HCT116 (cell line): ENCODE results near the gene KCNN4. TPM values are rescaled to one million over a fixed set of nuclear protein-coding genes. Genes with fewer than 3 reads are reported as not detected.

Experiments used
- ATAC-seq: fragments of 200-7000 bp; cut with Tn5 transposase; 2 replicates; pipeline ENCODE4 v1.9.1; 2020; ENCODE audit warnings: mild to moderate bottlenecking, moderate library complexity
- BruUV-seq: library from RNA; stranded (reverse); fragments of 400-500 nt; replicated peaks from 2 replicates; lab custom pipeline; 2021; lab: Mats Ljungman, UMichigan
- CTCF ChIA-PET: fragments of 300-600 bp; sonication (Branson Sonifier 250); formaldehyde crosslinking; loops from one replicate; lab custom pipeline; 2021; ENCODE audit warnings: antibody characterized with exemption; lab: Charles Lee
- POLR2A ChIA-PET: fragments of 300-600, 350-600 bp; sonication (Branson Sonifier 250); formaldehyde crosslinking; loops from one replicate; lab custom pipeline; 2021; ENCODE audit warnings: antibody characterized with exemption; lab: Charles Lee
- RAD21 ChIA-PET, 2 experiments: fragments of 300-600 bp; sonication (Branson Sonifier 250); formaldehyde crosslinking; loops; one replicate each; lab custom pipeline; 2023; ENCODE audit warnings: low total read pairs in 2 of 2; ENCODE audit not compliant: uncharacterized antibody in 2 of 2, unreplicated experiment in 2 of 2, low non-redundant PET in 1 of 2; lab: Charles Lee
- DNase-seq: peaks from one replicate; pipeline ENCODE4 v3.0.0-alpha.2; 2010; ENCODE audit warnings: low read depth, low spot score
- H2AFZ ChIP-seq: fragments of 200-600 bp; shearing (Covaris generic), sonication (generic); 2 replicates; pipeline ENCODE4 v1.6.1; 2017; ENCODE audit warnings: low read depth, mixed run types, mixed read lengths, antibody characterized with exemption, low read length; ENCODE audit not compliant: poor library complexity, severe bottlenecking
- H3K27ac ChIP-seq: 2 replicates; pipeline ENCODE4 v1.5.1; 2012; ENCODE audit warnings: low read depth, low read length
- H3K27me3 ChIP-seq: fragments of 200-600 bp; sonication (generic); 2 replicates; pipeline ENCODE4 v1.6.1; 2016; ENCODE audit warnings: mixed run types, low read length, mixed read lengths; ENCODE audit not compliant: insufficient read depth
- H3K36me3 ChIP-seq, 2 experiments: fragments of 200-500 bp in 1 of 2; fragments of 200-600 bp in 1 of 2; sonication (Bioruptor generic) in 1 of 2; sonication (generic) in 1 of 2; 2 replicates each; pipeline versions ENCODE4 v1.5.1 to v1.6.1; 2014 to 2016; ENCODE audit warnings: low read length in 2 of 2, inconsistent platforms in 1 of 2, mixed read lengths in 1 of 2, mixed run types in 1 of 2; ENCODE audit not compliant: insufficient read depth in 2 of 2, control insufficient read depth in 1 of 2
- H3K4me1 ChIP-seq, 2 experiments: fragments of 200-600 bp in 1 of 2; sonication (generic) in 1 of 2; 2 replicates each; pipeline versions ENCODE4 v1.5.1 to v1.6.1; 2012 to 2017; ENCODE audit warnings: low read length in 2 of 2, inconsistent platforms in 1 of 2, mild to moderate bottlenecking in 1 of 2, mixed read lengths in 1 of 2, mixed run types in 1 of 2, moderate library complexity in 1 of 2; ENCODE audit not compliant: insufficient read depth in 2 of 2, control insufficient read depth in 1 of 2
- H3K4me2 ChIP-seq: fragments of 200-600 bp; sonication (generic); 2 replicates; pipeline ENCODE4 v1.6.1; 2017; ENCODE audit warnings: mixed run types, low read length, mixed read lengths
- H3K4me3 ChIP-seq, 2 experiments: fragments of 200-600 bp in 1 of 2; sonication (generic) in 1 of 2; replicated peaks in 1 of 2; 2 replicates each; pipeline ENCODE4 v1.5.1; 2011 to 2016; ENCODE audit warnings: low read length in 2 of 2, control low read depth in 1 of 2, low read depth in 1 of 2, mild to moderate bottlenecking in 1 of 2, mixed read lengths in 1 of 2, mixed run types in 1 of 2
- H3K79me2 ChIP-seq: fragments of 200-600 bp; sonication (generic); 2 replicates; pipeline ENCODE4 v1.6.1; 2017; ENCODE audit warnings: mild to moderate bottlenecking, mixed run types, low read length, moderate library complexity, mixed read lengths; ENCODE audit not compliant: insufficient read depth
- H3K9ac ChIP-seq: fragments of 200-600 bp; sonication (generic); 2 replicates; pipeline ENCODE4 v1.6.1; 2016; ENCODE audit warnings: low read length, mixed read lengths
- H3K9me2 ChIP-seq: fragments of 200-600 bp; sonication (generic), shearing (Covaris generic); 2 replicates; pipeline ENCODE4 v1.6.1; 2017; ENCODE audit warnings: mixed run types, mild to moderate bottlenecking, moderate library complexity; ENCODE audit not compliant: insufficient read depth
- H3K9me3 ChIP-seq, 2 experiments: fragments of 200-500 bp in 1 of 2; fragments of 200-600 bp in 1 of 2; sonication (Bioruptor generic) in 1 of 2; sonication (generic) in 1 of 2; 2 replicates each; pipeline ENCODE4 v1.6.1; 2014 to 2017; ENCODE audit warnings: low read length in 2 of 2, mixed read lengths in 2 of 2, inconsistent platforms in 1 of 2, low read depth in 1 of 2, mild to moderate bottlenecking in 1 of 2, mixed run types in 1 of 2, moderate library complexity in 1 of 2; ENCODE audit not compliant: control insufficient read depth in 1 of 2, insufficient read depth in 1 of 2
- H4K20me1 ChIP-seq: fragments of 200-600 bp; sonication (generic), shearing (Covaris generic); 2 replicates; pipeline ENCODE4 v1.6.1; 2017; ENCODE audit warnings: mixed run types, mild to moderate bottlenecking, moderate library complexity; ENCODE audit not compliant: insufficient read depth
- CBX3 ChIP-seq: IDR thresholded peaks from 2 replicates; pipeline ENCODE4 v1.6.1; 2012; ENCODE audit warnings: low read depth
- EGR1 ChIP-seq: IDR thresholded peaks from 2 replicates; pipeline ENCODE4 v1.6.1; 2012; ENCODE audit warnings: low read depth
- ELF1 ChIP-seq: IDR thresholded peaks from 2 replicates; pipeline ENCODE4 v1.6.1; 2012; ENCODE audit warnings: low read depth, borderline replicate concordance
- EZH2 ChIP-seq: fragments of 200-600 bp; sonication (generic); IDR thresholded peaks from 2 replicates; pipeline ENCODE4 v1.6.1; 2017; ENCODE audit warnings: antibody characterized with exemption, mixed run types
- FOSL1 ChIP-seq: IDR thresholded peaks from 2 replicates; pipeline ENCODE4 v1.6.1; 2012; ENCODE audit warnings: low read depth
- JUND ChIP-seq: IDR thresholded peaks from 2 replicates; pipeline ENCODE4 v1.6.1; 2012
- MAX ChIP-seq: IDR thresholded peaks from 2 replicates; pipeline ENCODE4 v1.6.1; 2012
- RAD21 ChIP-seq: IDR thresholded peaks from 2 replicates; pipeline ENCODE4 v1.6.1; 2012; ENCODE audit warnings: low read depth, mild to moderate bottlenecking
- TCF7L2 ChIP-seq: IDR thresholded peaks from 2 replicates; pipeline ENCODE4 v1.7.0; 2011; ENCODE audit warnings: borderline replicate concordance, inconsistent platforms; ENCODE audit not compliant: insufficient read depth, insufficient read length; ENCODE audit errors: extremely low read depth
- ZFX ChIP-seq: fragments of 450-650 bp; IDR thresholded peaks from 2 replicates; pipeline ENCODE4 v1.6.1; 2017
- ZNF274 ChIP-seq: fragments of 200-500 bp; sonication (Bioruptor generic); IDR thresholded peaks from 2 replicates; pipeline ENCODE4 v1.6.1; 2014; ENCODE audit warnings: mild to moderate bottlenecking, low read depth, low read length, inconsistent platforms
- intact Hi-C: fragments of 100-400 bp; cut with micrococcal nuclease; formaldehyde crosslinking; loops from 2 replicates; pipeline ENCODE4 v1.10.0; 2022
- total RNA-seq: library from RNA; stranded (reverse); gene quantifications from one replicate; pipeline ENCODE4 v1.2.1, GENCODE V29; 2021; ENCODE audit not compliant: unreplicated experiment

KCNN4 gene
- total RNA-seq, 1 experiment from 2014 or later = 72.9 TPM

GRCh38 chr19:43729919-43730318 is 50.9 kb downstream of the KCNN4 start (continued):
- TF ChIP-seq ELF1 (no peak), EGR1 (no peak)
- TF ChIP-seq, all 23 proteins: peak for 0

- Histone ChIP-seq H3K4me1 (peaks cover 4 to 6% of the 10 kb centered on the region in 2 experiments; a peak in 2 of 4 replicates), H2AFZ (no peak overlapping the region), H3K36me3 (peaks cover 21 to 30% of the 10 kb centered on the region in 2 experiments; a peak in 3 of 4 replicates), H3K4me3 (no peak overlapping the region), H3K79me2 (no peaks in the 10 kb centered on the region), H4K20me1 (no peaks in the 10 kb centered on the region), H3K9ac (no peak overlapping the region), H3K27ac (no peak overlapping the region), H3K27me3 (no peaks in the 10 kb centered on the region), H3K9me2 (no peaks in the 10 kb centered on the region), H3K9me3 (no peaks in the 10 kb centered on the region), H3K4me2 (no peak overlapping the region)
- intact Hi-C loops = no loop called here
- no peak for ATAC-seq
- RAD21 ChIA-PET = no interaction called here
- DNase-seq = no peak
- no TSS peak for BruUV-seq
- CTCF ChIA-PET = no interaction called here
- POLR2A ChIA-PET = no interaction called here
- TF ChIP-seq CBX3 (no peak), ZFX (no peak), JUND (no peak), RAD21 (no peak), EGR1 (no peak), ZNF274 (no peak), TCF7L2 (no peak), FOSL1 (no peak), MAX (no peak), EZH2 (no peak)
Measured at GRCh38 chr19:43727593-43727853, 53.2 kb downstream of the KCNN4 start.
